Stimulated activated CD4-positive, alpha-beta T cell treated with anti-CD3 and anti-CD28 coated beads, TNF-alpha, amount 100 ng/mL, for 1 hour (primary cell): Measurements from ENCODE around the gene PRAC1.
"Not testable (repeated sequence)": the region's sequence is repeated elsewhere in the genome, so short reads cannot be mapped to it uniquely, and the experiment has no call there.

Source experiments
- DNase-seq, 3 donors: peaks; one replicate each; pipeline ENCODE4 v3.0.0-alpha.2; 2020; ENCODE audit warnings: low read depth in 3 of 3, low spot score in 1 of 3

PRAC1 gene

GRCh38 chr17:48727415-48728175 is 5.3 kb upstream of the PRAC1 start:
- DNase-seq: no peak

- DNase-seq: no peak
These were observed 4.6 kb upstream of the PRAC1 start for GRCh38 chr17:48726916-48727286.

GRCh38 chr17:48726114-48726915 is 4.0 kb upstream of the PRAC1 start:
- no peak for DNase-seq

GRCh38 chr17:48725288-48726064 is 3.2 kb upstream of the PRAC1 start:
- DNase-seq: no peak

- no peak for DNase-seq
These were observed 2.6 kb upstream of the PRAC1 start for GRCh38 chr17:48725004-48725287.

GRCh38 chr17:48724251-48725003 is 2.1 kb upstream of the PRAC1 start:
- DNase-seq: peak; percentile 21 to 67 (median 27)

GRCh38 chr17:48723423-48724250 is 1.3 kb upstream of the PRAC1 start:
- no peak for DNase-seq

GRCh38 chr17:48722915-48723422 is 651 bp upstream of the PRAC1 start, which contains the start of gene PRAC2:
TSS of gene PRAC2 (plus strand) at chr17:48723185. CDS start at chr17:48724411, 1,226 bp downstream.
- no peak for DNase-seq

GRCh38 chr17:48721009-48721402 is 1.3 kb downstream of the PRAC1 start:
- DNase-seq: no peak

- DNase-seq: no peak
These were observed 1.9 kb downstream of the PRAC1 start for GRCh38 chr17:48720266-48721008.

- DNase-seq: no peak
These were observed 2.6 kb downstream of the PRAC1 start for GRCh38 chr17:48719642-48720265.

- no peak for DNase-seq
These were observed 3.3 kb downstream of the PRAC1 start for GRCh38 chr17:48718761-48719641.

- DNase-seq: no peak
These were observed 4.0 kb downstream of the PRAC1 start for GRCh38 chr17:48718227-48718760.

- no peak for DNase-seq
These were observed 4.7 kb downstream of the PRAC1 start for GRCh38 chr17:48717367-48718226.

- not testable (repeated sequence) for DNase-seq
These were observed 5.8 kb downstream of the PRAC1 start for GRCh38 chr17:48716549-48716948.

- no peak for DNase-seq
These were observed 6.6 kb downstream of the PRAC1 start for GRCh38 chr17:48715496-48716399.
